Activated B cell treated with CpG ODN at 0.5 μM for 24 hours (primary cell): ENCODE measurements around the gene ATP5ME. TPM values are rescaled to one million over a fixed set of nuclear protein-coding genes. Genes with fewer than 3 reads are reported as not detected.

Experiments
- ATAC-seq: fragments of 200-7000 bp; cut with Tn5 transposase; one replicate; pipeline ENCODE4 v1.10.0; 2021; ENCODE audit warnings: low read depth, mild to moderate bottlenecking, moderate library complexity
- CTCF ChIA-PET: fragments of 350-600 bp; sonication (Branson Sonifier 250); formaldehyde crosslinking; loops from one replicate; lab custom pipeline; 2021; ENCODE audit warnings: antibody characterized with exemption; lab: Charles Lee
- POLR2A ChIA-PET: fragments of 350-600 bp; sonication (Branson Sonifier 250); formaldehyde crosslinking; loops from one replicate; lab custom pipeline; 2021; ENCODE audit warnings: antibody characterized with exemption; lab: Charles Lee
- DNase-seq: peaks from one replicate; pipeline ENCODE4 v3.0.0; 2022
- H3K27ac Mint-ChIP-seq: one replicate; pipeline ENCODE4 v1.8.0; 2020; ENCODE audit warnings: mixed read lengths
- H3K27me3 Mint-ChIP-seq: one replicate; pipeline ENCODE4 v1.8.0; 2021; ENCODE audit warnings: mixed read lengths
- H3K36me3 Mint-ChIP-seq: one replicate; pipeline ENCODE4 v1.8.0; 2021; ENCODE audit warnings: low read depth, mixed read lengths
- H3K4me1 Mint-ChIP-seq: one replicate; pipeline ENCODE4 v1.8.0; 2021; ENCODE audit warnings: mixed read lengths
- H3K4me3 Mint-ChIP-seq: one replicate; pipeline ENCODE4 v1.8.0; 2020; ENCODE audit warnings: mild to moderate bottlenecking, mixed read lengths
- H3K9me3 Mint-ChIP-seq: one replicate; pipeline ENCODE4 v1.8.0; 2020; ENCODE audit warnings: mixed read lengths
- intact Hi-C: fragments of 100-400 bp; cut with micrococcal nuclease; formaldehyde crosslinking; loops from one replicate; pipeline ENCODE4 v1.15.1; 2024
- total RNA-seq: library from RNA; stranded (reverse); gene quantifications from 2 replicates; pipeline ENCODE4 v1.2.3, GENCODE V29; 2022
- TF ChIP-seq, protein P1 (sequence below): fragments of 200-600 bp; IDR thresholded peaks from one replicate; pipeline ENCODE4 v1.8.0; 2022; ENCODE audit warnings: antibody characterized with exemption, mild to moderate bottlenecking

Gene ATP5ME
- total RNA-seq, 1 donor from 2014 or later = 152 TPM

DNA sequence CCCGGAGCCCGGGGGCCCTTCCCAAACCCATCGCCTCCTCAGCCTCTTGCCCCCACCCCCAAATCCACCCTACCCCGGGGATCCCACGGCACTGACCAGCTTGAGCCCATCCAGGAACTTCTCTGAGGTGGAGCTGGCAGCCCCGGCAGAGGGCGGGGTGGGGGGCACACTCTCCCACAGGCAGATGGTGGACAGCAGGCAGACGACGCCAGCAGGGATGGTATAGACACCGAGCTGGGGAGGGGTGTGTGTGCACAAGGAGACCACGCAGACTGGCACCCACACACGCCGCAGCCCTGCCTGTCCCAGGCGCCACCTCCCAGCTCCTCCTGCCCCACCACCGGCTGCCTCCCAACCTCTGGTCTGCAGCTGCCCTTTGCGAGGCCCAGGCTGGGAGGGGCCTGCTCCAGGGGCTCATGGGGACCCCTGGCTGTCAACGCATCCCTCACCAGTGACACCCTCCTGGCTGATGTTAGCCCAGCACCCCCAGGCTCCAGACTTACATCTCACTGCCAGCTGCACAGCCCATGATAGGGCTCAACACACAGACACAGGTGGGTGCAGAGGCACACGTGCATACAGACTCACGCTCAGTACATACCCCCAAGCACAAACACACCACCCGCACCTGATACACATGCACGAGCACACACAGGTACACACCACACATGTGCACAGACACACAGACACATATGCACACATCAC, 10.7 kb upstream of the ATP5ME start:
- TF ChIP-seq, protein P1, sequence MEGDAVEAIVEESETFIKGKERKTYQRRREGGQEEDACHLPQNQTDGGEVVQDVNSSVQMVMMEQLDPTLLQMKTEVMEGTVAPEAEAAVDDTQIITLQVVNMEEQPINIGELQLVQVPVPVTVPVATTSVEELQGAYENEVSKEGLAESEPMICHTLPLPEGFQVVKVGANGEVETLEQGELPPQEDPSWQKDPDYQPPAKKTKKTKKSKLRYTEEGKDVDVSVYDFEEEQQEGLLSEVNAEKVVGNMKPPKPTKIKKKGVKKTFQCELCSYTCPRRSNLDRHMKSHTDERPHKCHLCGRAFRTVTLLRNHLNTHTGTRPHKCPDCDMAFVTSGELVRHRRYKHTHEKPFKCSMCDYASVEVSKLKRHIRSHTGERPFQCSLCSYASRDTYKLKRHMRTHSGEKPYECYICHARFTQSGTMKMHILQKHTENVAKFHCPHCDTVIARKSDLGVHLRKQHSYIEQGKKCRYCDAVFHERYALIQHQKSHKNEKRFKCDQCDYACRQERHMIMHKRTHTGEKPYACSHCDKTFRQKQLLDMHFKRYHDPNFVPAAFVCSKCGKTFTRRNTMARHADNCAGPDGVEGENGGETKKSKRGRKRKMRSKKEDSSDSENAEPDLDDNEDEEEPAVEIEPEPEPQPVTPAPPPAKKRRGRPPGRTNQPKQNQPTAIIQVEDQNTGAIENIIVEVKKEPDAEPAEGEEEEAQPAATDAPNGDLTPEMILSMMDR = no peak
- CTCF ChIA-PET = interaction anchor here (0.8 to 1.8 kb wide), 3 partner anchors 11 to 58 kb away, joined by 3 to 5 read pairs (median 4); partner anchors contain the start of genes ATP5ME and MYL5
- H3K4me3 Mint-ChIP-seq = no peak overlapping the region
- ATAC-seq (no peak), DNase-seq (no peak)
- H3K9me3 Mint-ChIP-seq = no peaks in the 10 kb centered on the region
- no peaks in the 10 kb centered on the region for H3K36me3 Mint-ChIP-seq
- peaks cover 3% of the 10 kb centered on the region for H3K27me3 Mint-ChIP-seq
- H3K4me1 Mint-ChIP-seq = peaks cover 11% of the 10 kb centered on the region
- intact Hi-C loops = no loop called here
- no peak overlapping the region for H3K27ac Mint-ChIP-seq
- POLR2A ChIA-PET = interaction anchor here (0.8 to 1.2 kb wide), 3 partner anchors 9 to 97 kb away, joined by 3 read pairs; partner anchors contain the start of genes ATP5ME and MYL5

DNA sequence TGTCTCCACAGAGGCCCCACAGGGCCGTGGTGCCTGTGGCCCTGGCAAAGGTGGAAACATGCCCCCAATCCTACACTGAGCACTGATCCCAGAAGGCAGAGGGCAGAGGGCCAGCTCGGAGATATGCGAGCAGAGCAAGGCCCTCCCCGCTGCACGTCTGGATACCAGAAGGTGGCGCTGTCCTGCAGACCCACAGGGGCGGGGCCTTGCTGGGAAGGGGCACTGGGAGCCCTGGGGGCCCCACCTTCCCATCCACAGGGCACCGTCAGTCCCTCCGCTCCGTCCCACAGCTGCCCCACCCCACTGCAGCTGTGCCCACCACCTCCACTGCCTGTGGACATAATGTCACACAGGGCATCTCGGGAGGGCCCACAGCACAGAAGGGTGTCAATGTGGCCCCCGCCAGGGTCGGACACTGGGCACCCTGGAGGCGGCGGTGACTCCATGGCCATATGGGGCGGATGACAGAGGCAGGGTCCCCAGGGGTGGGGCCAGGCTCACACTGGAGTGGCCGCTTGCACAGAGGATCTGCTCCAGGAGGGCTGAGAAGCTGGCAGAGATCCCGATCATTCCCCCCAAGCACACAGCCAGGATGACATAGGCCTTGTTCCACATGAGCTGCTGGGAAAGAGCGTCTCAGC, 10.0 kb upstream of the ATP5ME start:
- Mint-ChIP-seq H3K27ac (no peak overlapping the region), H3K9me3 (no peaks in the 10 kb centered on the region), H3K4me1 (peaks cover 12% of the 10 kb centered on the region), H3K27me3 (peaks cover 3% of the 10 kb centered on the region), H3K36me3 (no peaks in the 10 kb centered on the region), H3K4me3 (no peak overlapping the region)
- ChIA-PET POLR2A (no interaction called here), CTCF (interaction anchor here (0.8 to 1.8 kb wide), 4 partner anchors 10 to 58 kb away, joined by 3 to 5 read pairs (median 4); partner anchors contain the start of genes ATP5ME and MYL5)
- intact Hi-C loops = no loop called here
- TF ChIP-seq, protein P1 = no peak
- no peak for DNase-seq
- ATAC-seq = no peak

DNA sequence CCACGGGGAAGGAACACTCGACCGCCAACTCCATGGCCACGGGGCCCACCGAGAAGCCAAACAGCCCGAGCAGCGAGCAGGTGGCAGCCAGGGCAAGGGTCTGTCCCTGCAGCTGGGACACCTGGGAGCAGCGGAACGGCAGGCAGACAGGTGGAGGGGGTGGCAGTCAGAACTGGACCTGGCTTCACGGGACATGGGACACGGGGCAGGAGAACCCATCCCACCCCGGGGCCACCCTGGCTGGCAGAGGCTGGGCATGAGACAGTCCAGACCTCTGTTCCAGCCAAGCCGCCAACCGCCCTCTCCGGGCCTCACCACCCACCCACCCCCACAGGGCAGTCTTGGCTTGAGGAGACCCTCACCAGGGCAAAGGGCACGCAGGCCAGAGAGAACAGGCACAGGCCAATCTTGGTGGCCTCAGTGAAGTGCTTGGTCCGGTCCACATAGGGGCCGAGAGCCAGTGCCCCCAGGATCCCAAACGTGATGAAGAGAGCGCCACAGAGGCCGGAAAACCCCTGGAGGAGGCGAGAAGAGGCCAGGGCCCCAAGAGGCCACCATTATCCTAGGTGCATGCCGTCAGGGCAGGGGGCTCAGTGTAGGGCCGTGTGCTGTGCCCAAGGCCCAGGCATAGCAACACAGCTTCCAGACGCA, 9.3 kb upstream of the ATP5ME start:
- H3K4me1 Mint-ChIP-seq = peaks cover 12% of the 10 kb centered on the region
- intact Hi-C loops = no loop called here
- ATAC-seq (no peak), DNase-seq (no peak)
- H3K4me3 Mint-ChIP-seq = no peak overlapping the region
- TF ChIP-seq, protein P1 = no peak
- no peaks in the 10 kb centered on the region for H3K9me3 Mint-ChIP-seq
- ChIA-PET CTCF (interaction anchor here (0.8 to 1.8 kb wide), 3 partner anchors 16 to 59 kb away, joined by 3 to 5 read pairs (median 4); no protein-coding TSS in a partner anchor), POLR2A (no interaction called here)
- H3K36me3 Mint-ChIP-seq = no peaks in the 10 kb centered on the region
- peaks cover 3% of the 10 kb centered on the region for H3K27me3 Mint-ChIP-seq
- no peak overlapping the region for H3K27ac Mint-ChIP-seq

DNA sequence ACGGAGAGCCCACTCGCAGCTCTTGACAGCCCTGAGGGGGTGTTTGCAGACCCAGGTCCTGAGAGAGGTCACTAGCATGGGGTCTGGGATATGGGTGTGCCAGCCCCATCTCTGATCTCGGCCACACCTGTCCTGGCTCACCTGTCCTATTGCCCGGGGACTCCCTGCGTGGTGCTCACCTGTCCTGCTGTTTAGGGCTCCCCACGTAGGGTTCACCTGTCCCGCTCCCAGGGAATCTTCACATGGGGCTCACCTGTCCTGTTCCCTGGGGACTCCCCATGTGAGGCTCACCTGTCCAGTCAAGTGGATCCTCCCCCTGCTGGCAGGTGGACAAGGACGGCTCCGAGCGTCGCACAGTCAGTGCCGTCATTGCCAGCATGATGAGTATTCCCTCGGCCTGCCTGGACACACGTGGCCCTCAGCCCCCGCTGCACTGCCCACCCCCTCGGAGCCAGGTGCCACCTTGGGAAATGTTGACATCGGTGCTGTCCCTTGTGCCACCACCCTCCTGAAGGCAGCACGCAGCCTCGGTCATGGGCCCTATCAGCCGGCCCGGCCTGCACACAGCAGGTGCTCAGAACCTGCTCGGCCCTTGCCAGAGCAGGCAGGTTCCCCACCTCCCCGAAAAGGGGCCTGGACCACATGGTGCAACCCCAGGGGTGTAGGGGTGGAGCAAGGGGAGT, 8.6 kb upstream of the ATP5ME start:
- ChIA-PET CTCF (no interaction called here), POLR2A (interaction anchor here (0.9 kb wide), 1 partner anchor 9 kb away, joined by 9 read pairs; no protein-coding TSS in a partner anchor)
- Mint-ChIP-seq H3K9me3 (no peaks in the 10 kb centered on the region), H3K4me1 (peaks cover 16% of the 10 kb centered on the region), H3K36me3 (no peaks in the 10 kb centered on the region), H3K27ac (no peak overlapping the region), H3K27me3 (peaks cover 1% of the 10 kb centered on the region), H3K4me3 (no peak overlapping the region)
- TF ChIP-seq, protein P1 = no peak
- DNase-seq (peak; percentile 17), ATAC-seq (no peak)
- intact Hi-C loops = no loop called here
